Parathyroid adenoma (tissue), 2 donors: Measurements from ENCODE around the gene DGKI.

Experiments
- H2AFZ ChIP-seq: fragments of 300-600 bp; sonication (generic); one replicate; pipeline ENCODE4 v1.7.0; 2017; ENCODE audit warnings: antibody characterized with exemption, mild to moderate bottlenecking
- H3K27ac ChIP-seq: fragments of 300-600 bp; sonication (generic); one replicate; pipeline ENCODE4 v1.7.0; 2017
- H3K27me3 ChIP-seq: fragments of 300-600 bp; sonication (generic); one replicate; pipeline ENCODE4 v1.7.0; 2017; ENCODE audit warnings: low read length; ENCODE audit not compliant: control insufficient read depth, insufficient read depth
- H3K36me3 ChIP-seq: fragments of 300-600 bp; sonication (generic); one replicate; pipeline ENCODE4 v1.7.0; 2017; ENCODE audit warnings: low read length; ENCODE audit not compliant: control insufficient read depth, insufficient read depth
- H3K4me1 ChIP-seq: fragments of 300-600 bp; sonication (generic); one replicate; pipeline ENCODE4 v1.7.0; 2017; ENCODE audit warnings: control low read depth
- H3K4me2 ChIP-seq: fragments of 300-600 bp; sonication (generic); one replicate; pipeline ENCODE4 v1.7.0; 2017; ENCODE audit warnings: low read length
- H3K4me3 ChIP-seq: fragments of 300-600 bp; sonication (generic); one replicate; pipeline ENCODE4 v1.7.0; 2017; ENCODE audit warnings: low read depth, low read length
- H3K79me2 ChIP-seq: fragments of 300-600 bp; sonication (generic); one replicate; pipeline ENCODE4 v1.7.0; 2017; ENCODE audit warnings: control low read depth
- H3K9ac ChIP-seq: fragments of 300-600 bp; sonication (generic); one replicate; pipeline ENCODE4 v1.7.0; 2017; ENCODE audit warnings: mild to moderate bottlenecking
- H3K9me3 ChIP-seq: fragments of 300-600 bp; sonication (generic); one replicate; pipeline ENCODE4 v1.7.0; 2017; ENCODE audit warnings: low read length; ENCODE audit not compliant: control insufficient read depth
- CTCF ChIP-seq: fragments of 300-600 bp; sonication (generic); IDR thresholded peaks from one replicate; pipeline ENCODE4 v1.7.0; 2017; ENCODE audit warnings: antibody characterized with exemption, mild to moderate bottlenecking
- donor health status: primary hyperparathyroidism.

The DGKI gene

GRCh38 chr7:137396051-137396450 lies 450.7 kb downstream of the DGKI start:
- no peak overlapping the region for H3K4me2 ChIP-seq
- H3K4me3 ChIP-seq = no peak overlapping the region
- no peaks in the 10 kb centered on the region for H3K4me1 ChIP-seq
- no peaks in the 10 kb centered on the region for H3K79me2 ChIP-seq
- no peak overlapping the region for H3K27ac ChIP-seq
- no peaks in the 10 kb centered on the region for H3K27me3 ChIP-seq
- H3K9ac ChIP-seq = no peak overlapping the region
- no peak overlapping the region for H2AFZ ChIP-seq
- no peaks in the 10 kb centered on the region for H3K9me3 ChIP-seq
- no peak for TF ChIP-seq CTCF
- H3K36me3 ChIP-seq = no peaks in the 10 kb centered on the region

- no peaks in the 10 kb centered on the region for H3K27me3 ChIP-seq
- TF ChIP-seq CTCF = no peak
- H3K9ac ChIP-seq = no peak overlapping the region
- H3K79me2 ChIP-seq = no peaks in the 10 kb centered on the region
- no peaks in the 10 kb centered on the region for H3K9me3 ChIP-seq
- H3K4me3 ChIP-seq = no peak overlapping the region
- H3K4me2 ChIP-seq = no peak overlapping the region
- no peak overlapping the region for H3K27ac ChIP-seq
- no peak overlapping the region for H2AFZ ChIP-seq
- H3K36me3 ChIP-seq = no peaks in the 10 kb centered on the region
- H3K4me1 ChIP-seq = no peaks in the 10 kb centered on the region
Observed at GRCh38 chr7:137395420-137395819, 451.4 kb downstream of the DGKI start.

- Histone ChIP-seq H3K4me3 (no peak overlapping the region), H3K79me2 (no peaks in the 10 kb centered on the region), H3K9me3 (no peaks in the 10 kb centered on the region), H3K9ac (no peak overlapping the region), H3K4me2 (no peak overlapping the region), H3K27ac (no peak overlapping the region), H3K36me3 (no peaks in the 10 kb centered on the region), H2AFZ (no peak overlapping the region), H3K27me3 (no peaks in the 10 kb centered on the region), H3K4me1 (no peaks in the 10 kb centered on the region)
- TF ChIP-seq CTCF = no peak
Observed at GRCh38 chr7:137393570-137393969, 453.2 kb downstream of the DGKI start.

GRCh38 chr7:137390076-137390475 lies 456.7 kb downstream of the DGKI start:
- Histone ChIP-seq H3K9me3 (no peaks in the 10 kb centered on the region), H3K27me3 (no peaks in the 10 kb centered on the region), H3K79me2 (no peaks in the 10 kb centered on the region), H3K4me3 (no peak overlapping the region), H3K4me1 (no peaks in the 10 kb centered on the region), H2AFZ (no peak overlapping the region), H3K9ac (no peak overlapping the region), H3K27ac (no peak overlapping the region), H3K4me2 (no peak overlapping the region), H3K36me3 (no peaks in the 10 kb centered on the region)
- TF ChIP-seq CTCF = no peak

- H3K4me1 ChIP-seq = no peaks in the 10 kb centered on the region
- H3K9me3 ChIP-seq = no peaks in the 10 kb centered on the region
- H3K4me3 ChIP-seq = no peak overlapping the region
- H3K36me3 ChIP-seq = no peaks in the 10 kb centered on the region
- no peak overlapping the region for H3K4me2 ChIP-seq
- no peak overlapping the region for H2AFZ ChIP-seq
- no peak overlapping the region for H3K9ac ChIP-seq
- TF ChIP-seq CTCF = no peak
- no peaks in the 10 kb centered on the region for H3K27me3 ChIP-seq
- H3K27ac ChIP-seq = no peak overlapping the region
- H3K79me2 ChIP-seq = no peaks in the 10 kb centered on the region
Observed at GRCh38 chr7:137388916-137389315, 457.9 kb downstream of the DGKI start.
